HCT116 (cell line): Measurements from ENCODE around the gene ARSI. TPM values are rescaled to one million over a fixed set of nuclear protein-coding genes. Genes with fewer than 3 reads are reported as not detected.

ENCODE experiments used
- ATAC-seq: fragments of 200-7000 bp; cut with Tn5 transposase; 2 replicates; pipeline ENCODE4 v1.9.1; 2020; ENCODE audit warnings: mild to moderate bottlenecking, moderate library complexity
- BruUV-seq: library from RNA; stranded (reverse); fragments of 400-500 nt; replicated peaks from 2 replicates; lab custom pipeline; 2021; lab: Mats Ljungman, UMichigan
- CTCF ChIA-PET: fragments of 300-600 bp; sonication (Branson Sonifier 250); formaldehyde crosslinking; loops from one replicate; lab custom pipeline; 2021; ENCODE audit warnings: antibody characterized with exemption; lab: Charles Lee
- POLR2A ChIA-PET: fragments of 300-600, 350-600 bp; sonication (Branson Sonifier 250); formaldehyde crosslinking; loops from one replicate; lab custom pipeline; 2021; ENCODE audit warnings: antibody characterized with exemption; lab: Charles Lee
- RAD21 ChIA-PET, 2 experiments: fragments of 300-600 bp; sonication (Branson Sonifier 250); formaldehyde crosslinking; loops; one replicate each; lab custom pipeline; 2023; ENCODE audit warnings: low total read pairs in 2 of 2; ENCODE audit not compliant: uncharacterized antibody in 2 of 2, unreplicated experiment in 2 of 2, low non-redundant PET in 1 of 2; lab: Charles Lee
- DNase-seq: peaks from one replicate; pipeline ENCODE4 v3.0.0-alpha.2; 2010; ENCODE audit warnings: low read depth, low spot score
- H2AFZ ChIP-seq: fragments of 200-600 bp; shearing (Covaris generic), sonication (generic); 2 replicates; pipeline ENCODE4 v1.6.1; 2017; ENCODE audit warnings: low read depth, mixed run types, mixed read lengths, antibody characterized with exemption, low read length; ENCODE audit not compliant: poor library complexity, severe bottlenecking
- H3K27ac ChIP-seq: 2 replicates; pipeline ENCODE4 v1.5.1; 2012; ENCODE audit warnings: low read depth, low read length
- H3K27me3 ChIP-seq: fragments of 200-600 bp; sonication (generic); 2 replicates; pipeline ENCODE4 v1.6.1; 2016; ENCODE audit warnings: mixed run types, low read length, mixed read lengths; ENCODE audit not compliant: insufficient read depth
- H3K36me3 ChIP-seq, 2 experiments: fragments of 200-500 bp in 1 of 2; fragments of 200-600 bp in 1 of 2; sonication (Bioruptor generic) in 1 of 2; sonication (generic) in 1 of 2; 2 replicates each; pipeline versions ENCODE4 v1.5.1 to v1.6.1; 2014 to 2016; ENCODE audit warnings: low read length in 2 of 2, inconsistent platforms in 1 of 2, mixed read lengths in 1 of 2, mixed run types in 1 of 2; ENCODE audit not compliant: insufficient read depth in 2 of 2, control insufficient read depth in 1 of 2
- H3K4me1 ChIP-seq, 2 experiments: fragments of 200-600 bp in 1 of 2; sonication (generic) in 1 of 2; 2 replicates each; pipeline versions ENCODE4 v1.5.1 to v1.6.1; 2012 to 2017; ENCODE audit warnings: low read length in 2 of 2, inconsistent platforms in 1 of 2, mild to moderate bottlenecking in 1 of 2, mixed read lengths in 1 of 2, mixed run types in 1 of 2, moderate library complexity in 1 of 2; ENCODE audit not compliant: insufficient read depth in 2 of 2, control insufficient read depth in 1 of 2
- H3K4me2 ChIP-seq: fragments of 200-600 bp; sonication (generic); 2 replicates; pipeline ENCODE4 v1.6.1; 2017; ENCODE audit warnings: mixed run types, low read length, mixed read lengths
- H3K4me3 ChIP-seq, 2 experiments: fragments of 200-600 bp in 1 of 2; sonication (generic) in 1 of 2; replicated peaks in 1 of 2; 2 replicates each; pipeline ENCODE4 v1.5.1; 2011 to 2016; ENCODE audit warnings: low read length in 2 of 2, control low read depth in 1 of 2, low read depth in 1 of 2, mild to moderate bottlenecking in 1 of 2, mixed read lengths in 1 of 2, mixed run types in 1 of 2
- H3K79me2 ChIP-seq: fragments of 200-600 bp; sonication (generic); 2 replicates; pipeline ENCODE4 v1.6.1; 2017; ENCODE audit warnings: mild to moderate bottlenecking, mixed run types, low read length, moderate library complexity, mixed read lengths; ENCODE audit not compliant: insufficient read depth
- H3K9ac ChIP-seq: fragments of 200-600 bp; sonication (generic); 2 replicates; pipeline ENCODE4 v1.6.1; 2016; ENCODE audit warnings: low read length, mixed read lengths
- H3K9me2 ChIP-seq: fragments of 200-600 bp; sonication (generic), shearing (Covaris generic); 2 replicates; pipeline ENCODE4 v1.6.1; 2017; ENCODE audit warnings: mixed run types, mild to moderate bottlenecking, moderate library complexity; ENCODE audit not compliant: insufficient read depth
- H3K9me3 ChIP-seq, 2 experiments: fragments of 200-500 bp in 1 of 2; fragments of 200-600 bp in 1 of 2; sonication (Bioruptor generic) in 1 of 2; sonication (generic) in 1 of 2; 2 replicates each; pipeline ENCODE4 v1.6.1; 2014 to 2017; ENCODE audit warnings: low read length in 2 of 2, mixed read lengths in 2 of 2, inconsistent platforms in 1 of 2, low read depth in 1 of 2, mild to moderate bottlenecking in 1 of 2, mixed run types in 1 of 2, moderate library complexity in 1 of 2; ENCODE audit not compliant: control insufficient read depth in 1 of 2, insufficient read depth in 1 of 2
- H4K20me1 ChIP-seq: fragments of 200-600 bp; sonication (generic), shearing (Covaris generic); 2 replicates; pipeline ENCODE4 v1.6.1; 2017; ENCODE audit warnings: mixed run types, mild to moderate bottlenecking, moderate library complexity; ENCODE audit not compliant: insufficient read depth
- CBX3 ChIP-seq: IDR thresholded peaks from 2 replicates; pipeline ENCODE4 v1.6.1; 2012; ENCODE audit warnings: low read depth
- CEBPB ChIP-seq: IDR thresholded peaks from 2 replicates; pipeline ENCODE4 v1.6.1; 2012; ENCODE audit warnings: low read depth
- EGR1 ChIP-seq: IDR thresholded peaks from 2 replicates; pipeline ENCODE4 v1.6.1; 2012; ENCODE audit warnings: low read depth
- EZH2 ChIP-seq: fragments of 200-600 bp; sonication (generic); IDR thresholded peaks from 2 replicates; pipeline ENCODE4 v1.6.1; 2017; ENCODE audit warnings: antibody characterized with exemption, mixed run types
- EZH2phosphoT487 ChIP-seq: fragments of 200-600 bp; IDR thresholded peaks from 2 replicates; pipeline ENCODE4 v1.6.1; 2018; ENCODE audit warnings: antibody characterized with exemption, borderline replicate concordance
- FOSL1 ChIP-seq: IDR thresholded peaks from 2 replicates; pipeline ENCODE4 v1.6.1; 2012; ENCODE audit warnings: low read depth
- JUND ChIP-seq: IDR thresholded peaks from 2 replicates; pipeline ENCODE4 v1.6.1; 2012
- POLR2A ChIP-seq: IDR thresholded peaks from 2 replicates; pipeline ENCODE4 v1.7.0; 2011; ENCODE audit warnings: borderline replicate concordance; ENCODE audit not compliant: insufficient read depth, insufficient read length; ENCODE audit errors: extremely low read depth
- POLR2AphosphoS5 ChIP-seq: IDR thresholded peaks from 2 replicates; pipeline ENCODE4 v1.6.1; 2011; ENCODE audit warnings: mild to moderate bottlenecking, low read depth, low read length, moderate library complexity
- RAD21 ChIP-seq: IDR thresholded peaks from 2 replicates; pipeline ENCODE4 v1.6.1; 2012; ENCODE audit warnings: low read depth, mild to moderate bottlenecking
- SIN3A ChIP-seq: IDR thresholded peaks from 2 replicates; pipeline ENCODE4 v1.6.1; 2012; ENCODE audit warnings: low read depth
- SP1 ChIP-seq: IDR thresholded peaks from 2 replicates; pipeline ENCODE4 v1.6.1; 2012; ENCODE audit warnings: low read depth
- SRF ChIP-seq: IDR thresholded peaks from 2 replicates; pipeline ENCODE4 v1.6.1; 2012; ENCODE audit warnings: low read depth
- TCF7L2 ChIP-seq: IDR thresholded peaks from 2 replicates; pipeline ENCODE4 v1.7.0; 2011; ENCODE audit warnings: borderline replicate concordance, inconsistent platforms; ENCODE audit not compliant: insufficient read depth, insufficient read length; ENCODE audit errors: extremely low read depth
- YY1 ChIP-seq: IDR thresholded peaks from 2 replicates; pipeline ENCODE4 v1.6.1; 2011; ENCODE audit warnings: low read length, low read depth, moderate library complexity, mild to moderate bottlenecking; ENCODE audit not compliant: insufficient replicate concordance; ENCODE audit errors: extremely low read depth
- ZFX ChIP-seq: fragments of 450-650 bp; IDR thresholded peaks from 2 replicates; pipeline ENCODE4 v1.6.1; 2017
- ZNF274 ChIP-seq: fragments of 200-500 bp; sonication (Bioruptor generic); IDR thresholded peaks from 2 replicates; pipeline ENCODE4 v1.6.1; 2014; ENCODE audit warnings: mild to moderate bottlenecking, low read depth, low read length, inconsistent platforms
- intact Hi-C: fragments of 100-400 bp; cut with micrococcal nuclease; formaldehyde crosslinking; loops from 2 replicates; pipeline ENCODE4 v1.10.0; 2022
- total RNA-seq: library from RNA; stranded (reverse); gene quantifications from one replicate; pipeline ENCODE4 v1.2.1, GENCODE V29; 2021; ENCODE audit not compliant: unreplicated experiment
- TF ChIP-seq, protein P1 (sequence below), 3 experiments: fragments of 200-600 bp in 1 of 3; sonication (generic) in 1 of 3; IDR thresholded peaks in 2 of 3; conservative IDR thresholded peaks in 1 of 3; 2 replicates each; pipeline ENCODE4 v1.5.1; 2012 to 2017; ENCODE audit warnings: low read depth in 2 of 3, low read length in 2 of 3, antibody characterized with exemption in 1 of 3, borderline replicate concordance in 1 of 3, control low read depth in 1 of 3, mild to moderate bottlenecking in 1 of 3, mixed read lengths in 1 of 3, mixed run types in 1 of 3, moderate library complexity in 1 of 3; ENCODE audit not compliant: insufficient read depth in 1 of 3
- TF ChIP-seq, protein P2 (sequence below): IDR thresholded peaks from 2 replicates; pipeline ENCODE4 v1.6.1; 2012

ARSI gene
- total RNA-seq, 1 experiment from 2014 or later = 0.07 TPM

DNA sequence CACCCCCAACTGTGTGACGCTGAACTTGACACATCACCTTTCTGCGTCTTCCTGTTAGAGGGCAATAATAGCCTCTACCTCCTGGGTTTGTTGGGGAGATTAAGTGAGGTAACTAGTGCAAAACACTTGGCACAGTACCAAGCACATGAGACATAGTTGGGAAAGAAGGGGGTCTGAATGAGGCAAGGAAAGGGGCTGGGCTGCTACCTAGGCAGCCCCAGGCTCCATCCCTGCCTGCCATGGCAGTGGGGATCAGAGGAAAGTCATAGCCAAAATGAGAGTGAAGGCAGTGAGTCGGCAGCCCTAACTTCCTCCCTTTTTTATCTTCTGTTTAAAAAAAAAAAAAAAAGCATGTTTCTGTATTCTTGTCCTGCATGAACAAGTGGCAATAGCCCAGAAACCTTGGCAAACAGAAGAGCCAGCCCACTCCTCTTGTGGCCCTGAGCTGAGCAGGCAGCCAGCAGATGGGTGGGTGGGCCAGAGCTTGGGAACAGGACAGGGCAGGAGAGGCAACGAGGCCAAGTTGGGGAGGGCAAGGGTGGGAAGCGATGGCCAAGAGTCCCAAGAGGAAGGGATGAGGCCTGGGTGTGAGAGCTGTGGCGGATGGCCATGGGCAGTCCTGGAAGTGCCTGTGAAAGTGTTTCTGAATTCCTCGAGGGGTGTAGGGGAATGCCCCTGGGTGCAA, 24.5 kb downstream of the ARSI start:
- no peaks in the 10 kb centered on the region for H3K27me3 ChIP-seq
- ChIA-PET POLR2A (no interaction called here), CTCF (no interaction called here), RAD21 (no interaction called here)
- H3K36me3 ChIP-seq = no peaks in the 10 kb centered on the region
- ATAC-seq (no peak), DNase-seq (no peak)
- H3K4me1 ChIP-seq = no peaks in the 10 kb centered on the region
- H3K9me3 ChIP-seq = no peaks in the 10 kb centered on the region
- H3K9me2 ChIP-seq = no peaks in the 10 kb centered on the region
- no peaks in the 10 kb centered on the region for H3K79me2 ChIP-seq
- TF ChIP-seq EZH2 (no peak), ZNF274 (no peak), CEBPB (no peak), SRF (no peak), EGR1 (no peak), JUND (no peak), RAD21 (no peak), ZFX (no peak), POLR2AphosphoS5 (no peak), CBX3 (no peak), EZH2phosphoT487 (no peak), FOSL1 (no peak), YY1 (no peak), POLR2A (no peak), TCF7L2 (no peak), SP1 (no peak), SIN3A (no peak)
- TF ChIP-seq, protein P1, sequence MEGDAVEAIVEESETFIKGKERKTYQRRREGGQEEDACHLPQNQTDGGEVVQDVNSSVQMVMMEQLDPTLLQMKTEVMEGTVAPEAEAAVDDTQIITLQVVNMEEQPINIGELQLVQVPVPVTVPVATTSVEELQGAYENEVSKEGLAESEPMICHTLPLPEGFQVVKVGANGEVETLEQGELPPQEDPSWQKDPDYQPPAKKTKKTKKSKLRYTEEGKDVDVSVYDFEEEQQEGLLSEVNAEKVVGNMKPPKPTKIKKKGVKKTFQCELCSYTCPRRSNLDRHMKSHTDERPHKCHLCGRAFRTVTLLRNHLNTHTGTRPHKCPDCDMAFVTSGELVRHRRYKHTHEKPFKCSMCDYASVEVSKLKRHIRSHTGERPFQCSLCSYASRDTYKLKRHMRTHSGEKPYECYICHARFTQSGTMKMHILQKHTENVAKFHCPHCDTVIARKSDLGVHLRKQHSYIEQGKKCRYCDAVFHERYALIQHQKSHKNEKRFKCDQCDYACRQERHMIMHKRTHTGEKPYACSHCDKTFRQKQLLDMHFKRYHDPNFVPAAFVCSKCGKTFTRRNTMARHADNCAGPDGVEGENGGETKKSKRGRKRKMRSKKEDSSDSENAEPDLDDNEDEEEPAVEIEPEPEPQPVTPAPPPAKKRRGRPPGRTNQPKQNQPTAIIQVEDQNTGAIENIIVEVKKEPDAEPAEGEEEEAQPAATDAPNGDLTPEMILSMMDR (IDR thresholded peaks at IDR 0.05 in 2 of 3, conservative IDR thresholded peaks at IDR 0.05 in 1 of 3; ENCODE audit: borderline replicate concordance in 1 of 3, insufficient read depth in 1 of 3, low read depth in 2 of 3, low read length in 2 of 3) = no peak
- TF ChIP-seq, protein P2, sequence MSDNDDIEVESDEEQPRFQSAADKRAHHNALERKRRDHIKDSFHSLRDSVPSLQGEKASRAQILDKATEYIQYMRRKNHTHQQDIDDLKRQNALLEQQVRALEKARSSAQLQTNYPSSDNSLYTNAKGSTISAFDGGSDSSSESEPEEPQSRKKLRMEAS = no peak
- no peaks in the 10 kb centered on the region for H4K20me1 ChIP-seq
- no peak overlapping the region for H3K9ac ChIP-seq
- no peak overlapping the region for H2AFZ ChIP-seq
- no peak overlapping the region for H3K27ac ChIP-seq
- no peak overlapping the region for H3K4me3 ChIP-seq
- intact Hi-C loops = no loop called here
- no peak overlapping the region for H3K4me2 ChIP-seq
- no TSS peak for BruUV-seq
